Measurements from ENCODE around the gene FHIT. TPM values are rescaled to one million over a fixed set of nuclear protein-coding genes. Genes with fewer than 3 reads are reported as not detected.

Gene FHIT
- total RNA-seq, 1 donor from 2014 or later = 16.6 TPM

DNA sequence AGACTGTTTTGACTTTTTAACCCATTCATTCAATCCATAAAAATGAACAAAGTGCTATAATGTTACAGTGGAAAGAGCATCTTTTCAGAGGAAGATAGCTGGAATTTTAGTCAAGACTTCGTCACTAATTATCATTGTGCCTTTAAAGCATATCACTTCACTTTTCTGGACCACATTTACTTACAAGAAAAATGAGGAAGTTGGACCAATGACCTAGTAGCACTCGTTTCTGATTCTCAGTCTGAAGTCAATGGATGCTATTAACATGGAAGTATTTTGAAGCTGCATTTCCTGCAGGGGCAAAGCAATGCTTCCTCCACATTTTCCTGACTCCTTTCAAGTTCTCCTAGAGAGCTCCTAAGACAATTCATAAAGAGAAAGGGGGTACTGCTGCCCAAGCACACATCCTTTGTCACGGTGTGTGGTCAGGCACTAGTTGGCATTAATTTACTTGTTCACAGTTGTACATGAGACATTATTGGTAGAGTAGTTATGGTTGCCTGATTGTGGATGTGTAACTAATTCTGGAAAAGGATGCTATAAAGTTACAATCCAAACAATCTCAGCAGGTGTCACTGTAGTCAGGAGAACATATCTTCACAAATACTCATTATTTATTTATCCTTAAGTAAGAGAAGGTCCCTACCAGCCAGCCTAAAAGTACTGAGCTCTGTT lies 1049.1 kb downstream of the FHIT start:
- intact Hi-C loops (cut with DNase I) = no loop called here
- no peak for DNase-seq (ENCODE audit: low spot score)

DNA sequence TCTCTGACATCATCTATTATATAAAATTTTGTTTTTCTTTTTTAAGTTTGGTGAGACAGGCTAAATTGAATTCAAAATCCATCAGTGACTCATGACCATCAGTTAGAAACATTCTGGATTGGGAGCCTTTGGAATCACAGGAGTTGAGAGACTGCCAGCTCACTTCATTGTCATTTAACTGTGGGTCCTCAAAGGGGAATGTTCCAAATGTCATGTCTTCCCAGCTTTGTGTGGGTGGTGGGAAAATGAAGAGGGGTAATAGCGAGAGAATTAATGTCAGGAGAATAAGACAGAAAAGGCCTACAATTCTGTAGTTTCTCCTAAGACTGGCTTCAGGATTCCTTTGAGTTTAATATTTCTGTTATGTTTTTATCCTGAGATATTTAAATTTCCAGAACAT lies 1051.9 kb downstream of the FHIT start:
- no peak for DNase-seq (ENCODE audit: low spot score)
- intact Hi-C loops (cut with DNase I) = no loop called here

DNA sequence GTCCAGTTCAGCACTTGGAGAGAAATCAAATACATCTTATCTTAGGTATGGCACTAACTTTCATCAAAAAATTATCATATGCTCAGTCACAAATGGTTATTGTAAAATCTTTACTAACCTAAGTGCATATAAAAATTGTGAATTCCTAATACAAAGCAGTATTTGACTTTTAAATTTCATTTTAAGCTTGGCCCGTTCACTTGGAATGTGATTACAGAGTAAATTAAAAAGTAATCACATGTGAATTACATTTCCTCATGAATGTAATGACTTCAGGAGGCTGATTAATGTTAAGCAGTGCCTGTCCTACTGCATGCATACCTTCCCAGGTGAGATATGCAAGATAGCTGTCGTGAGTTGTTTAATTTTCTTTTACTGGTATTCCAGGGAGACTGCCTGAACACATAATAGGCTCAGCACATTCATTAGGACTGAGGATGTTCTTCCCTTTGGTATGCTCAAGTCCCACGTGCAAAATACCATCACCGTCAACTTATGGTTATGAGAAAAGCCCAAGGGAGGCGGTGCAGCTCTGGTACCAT lies 1053.0 kb downstream of the FHIT start:
- no peak for DNase-seq (ENCODE audit: low spot score)
- intact Hi-C loops (cut with DNase I) = no loop called here

DNA sequence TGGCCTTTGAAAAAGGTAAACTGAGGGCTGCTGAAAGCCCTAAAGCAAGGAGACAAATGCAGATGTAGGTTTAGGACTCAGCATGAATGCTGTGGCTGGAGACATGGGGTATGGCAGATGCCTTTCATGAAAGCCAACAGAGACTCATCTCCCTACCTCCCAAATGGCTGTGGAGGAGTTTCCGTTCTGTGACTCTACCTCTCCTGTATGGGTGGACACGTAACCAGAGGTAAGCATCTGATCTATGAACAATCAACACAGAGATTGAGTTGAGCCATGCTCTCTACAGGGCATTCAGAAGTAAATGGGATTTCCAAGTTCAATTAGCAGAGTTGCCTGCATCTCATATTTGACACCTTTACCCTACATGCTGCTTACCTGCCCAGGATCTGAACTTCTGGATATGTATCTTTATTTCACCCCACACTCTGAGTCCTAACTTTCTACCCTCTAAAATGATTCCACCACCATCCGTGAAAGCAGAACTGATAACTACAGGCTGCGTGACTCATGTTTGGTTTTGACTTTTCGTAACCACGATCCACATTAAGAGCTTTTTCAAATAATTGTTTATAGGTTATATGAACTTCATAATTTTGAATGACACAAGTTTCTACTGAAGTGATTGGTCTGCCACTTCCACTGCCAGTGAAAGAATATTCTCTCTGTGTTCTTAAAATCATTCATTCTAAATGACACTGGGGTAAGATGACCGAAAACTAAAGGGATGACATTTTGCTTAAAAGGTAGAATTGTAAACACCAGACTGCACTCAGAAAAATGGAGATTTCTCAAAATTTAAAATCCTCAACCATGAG lies 1058.7 kb downstream of the FHIT start:
- intact Hi-C loops (cut with DNase I) = no loop called here
- DNase-seq (ENCODE audit: low spot score) = no peak

DNA sequence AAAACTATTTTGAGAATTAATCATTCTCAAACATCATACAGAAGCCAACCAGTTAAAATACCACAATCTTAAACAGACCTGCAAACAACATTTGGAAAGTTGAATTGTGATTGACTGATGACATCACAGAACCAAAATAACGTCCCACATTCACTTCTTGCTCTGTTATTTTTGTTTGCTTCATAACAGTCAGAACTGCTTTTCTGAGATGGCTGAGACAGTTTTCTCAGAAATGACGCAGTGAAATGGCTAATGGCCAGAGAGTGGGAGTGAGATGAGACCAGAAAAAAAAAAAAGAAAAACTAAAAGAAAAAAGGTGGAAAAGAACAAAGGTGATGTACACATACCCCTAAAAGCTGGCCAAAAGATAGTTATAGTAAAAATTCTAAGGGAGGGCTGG lies 1061.2 kb downstream of the FHIT start:
- intact Hi-C loops (cut with DNase I) = no loop called here

DNA sequence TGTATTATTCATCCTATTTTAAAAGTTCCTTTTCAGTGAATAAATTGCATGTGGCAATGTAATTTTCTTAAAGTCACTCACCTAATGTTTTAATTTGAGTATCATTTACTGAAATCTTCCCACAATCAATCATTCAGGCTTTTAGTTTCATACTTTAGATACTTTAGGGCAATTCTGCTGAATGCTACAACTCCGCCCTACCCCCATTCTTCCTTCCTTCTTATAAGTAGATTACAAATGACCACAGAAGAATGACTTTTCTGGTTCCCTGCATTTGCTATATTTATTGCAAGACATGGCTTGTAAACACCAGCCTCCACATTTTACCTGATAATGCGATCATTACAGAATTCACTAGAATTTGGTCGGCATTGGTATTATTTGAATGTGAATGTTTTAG lies 1061.9 kb downstream of the FHIT start:
- intact Hi-C loops (cut with DNase I) = no loop called here

More for the DNA sequence above, 1061.2 kb downstream of the FHIT start:
- no peak for DNase-seq (ENCODE audit: low spot score)

DNA sequence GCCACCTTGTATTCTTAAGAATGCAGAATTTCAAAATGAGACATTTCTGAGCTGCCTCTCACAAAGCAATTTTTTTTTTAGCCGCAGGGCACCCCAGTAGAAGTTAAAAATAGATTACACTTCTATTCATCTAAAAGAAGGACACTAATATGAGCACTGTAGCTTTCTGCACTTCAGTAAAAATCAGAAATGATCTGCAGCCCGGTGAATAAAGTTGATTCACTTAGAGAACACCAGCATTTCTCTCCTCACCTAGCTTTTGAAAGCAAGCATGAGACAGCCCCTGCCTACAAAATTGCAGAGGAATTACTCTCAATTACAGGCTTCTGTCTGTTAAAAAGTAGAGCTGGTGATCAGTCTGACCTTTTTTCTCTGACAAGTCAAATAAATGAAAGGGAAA lies 1062.4 kb downstream of the FHIT start:
- intact Hi-C loops (cut with DNase I) = no loop called here
- DNase-seq (ENCODE audit: low spot score) = no peak

More for the DNA sequence above, 1061.9 kb downstream of the FHIT start:
- DNase-seq (ENCODE audit: low spot score) = no peak

DNA sequence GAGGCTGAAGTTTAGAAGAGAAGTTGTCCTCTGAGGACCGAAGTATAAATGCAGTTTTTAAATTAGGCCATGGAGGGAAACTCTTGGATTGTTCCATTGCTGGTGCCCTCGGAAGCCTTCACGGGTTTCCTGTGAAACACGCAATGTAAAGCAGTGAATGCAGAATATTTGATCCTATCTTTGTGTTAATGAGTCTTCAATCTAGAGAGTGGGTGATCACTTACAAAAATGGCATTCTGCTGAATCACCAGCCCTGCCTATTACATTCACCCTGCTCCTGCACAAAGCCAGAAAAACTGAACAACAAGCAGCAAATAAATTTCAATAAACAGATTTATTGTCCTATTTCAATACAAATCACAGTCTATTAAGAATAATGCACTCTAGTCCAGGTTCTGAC lies 1063.9 kb downstream of the FHIT start:
- DNase-seq (ENCODE audit: low spot score) = no peak
- intact Hi-C loops (cut with DNase I) = no loop called here

DNA sequence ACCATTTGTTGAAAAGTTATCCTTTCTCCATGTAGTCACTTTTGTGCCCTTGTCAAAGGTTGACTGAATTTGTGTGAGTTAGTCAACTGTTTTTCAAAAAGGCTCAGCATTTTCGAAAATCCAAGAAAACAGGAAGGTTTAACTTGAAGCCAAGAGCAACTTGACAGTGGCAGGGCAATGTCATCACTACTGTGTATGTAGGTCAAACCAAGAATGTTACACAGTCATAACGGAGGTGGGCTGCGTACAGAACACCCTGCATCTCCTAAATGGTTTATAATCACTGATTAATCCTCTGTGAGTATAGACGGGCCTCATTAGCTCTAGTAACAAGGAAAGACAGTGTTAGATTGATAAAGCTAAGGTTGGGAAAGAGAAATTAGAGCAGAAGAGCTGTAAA lies 1064.9 kb downstream of the FHIT start:
- intact Hi-C loops (cut with DNase I) = no loop called here
- DNase-seq (ENCODE audit: low spot score) = no peak

DNA sequence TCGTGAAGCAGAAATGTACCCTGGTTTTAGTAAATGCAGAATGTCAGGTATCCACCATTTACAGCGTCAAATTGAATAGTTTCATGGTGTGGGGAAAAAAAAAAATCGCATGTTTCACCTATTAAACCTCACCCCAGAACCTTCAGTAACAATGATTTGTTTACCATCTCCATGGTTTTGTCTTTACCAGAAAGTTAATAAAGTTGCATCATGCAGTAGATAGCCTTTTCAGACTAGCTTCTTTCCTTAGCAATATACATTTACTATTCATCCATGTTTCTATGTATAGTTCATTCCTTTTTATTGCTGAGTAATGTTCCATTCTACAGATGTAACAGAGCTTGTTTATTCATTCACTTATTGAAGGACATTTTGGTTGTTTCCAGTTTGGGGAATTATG lies 1066.1 kb downstream of the FHIT start:
- intact Hi-C loops (cut with DNase I) = no loop called here

DNA sequence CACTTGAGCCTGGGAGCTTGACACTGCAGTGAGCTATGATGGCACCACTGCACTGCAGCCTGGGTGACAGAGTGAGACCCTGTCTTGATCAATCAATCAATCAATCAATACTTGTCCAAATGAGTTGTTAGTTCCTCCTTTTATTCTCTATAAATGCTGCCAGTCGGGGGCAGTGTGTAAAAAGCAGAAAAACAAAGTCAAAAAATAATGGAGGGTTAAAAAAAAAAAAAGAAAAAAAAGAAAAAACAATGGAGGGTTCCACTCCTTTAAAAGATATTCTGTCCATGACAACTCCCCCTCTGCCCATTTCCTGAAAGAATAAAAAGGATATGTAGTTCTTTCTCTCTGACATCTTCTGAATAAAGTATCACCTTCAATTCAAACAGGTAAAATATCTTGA lies 1068.6 kb downstream of the FHIT start:
- intact Hi-C loops (cut with DNase I) = no loop called here
- DNase-seq (ENCODE audit: low spot score) = no peak

More for the DNA sequence above, 1066.1 kb downstream of the FHIT start:
- DNase-seq (ENCODE audit: low spot score) = no peak

DNA sequence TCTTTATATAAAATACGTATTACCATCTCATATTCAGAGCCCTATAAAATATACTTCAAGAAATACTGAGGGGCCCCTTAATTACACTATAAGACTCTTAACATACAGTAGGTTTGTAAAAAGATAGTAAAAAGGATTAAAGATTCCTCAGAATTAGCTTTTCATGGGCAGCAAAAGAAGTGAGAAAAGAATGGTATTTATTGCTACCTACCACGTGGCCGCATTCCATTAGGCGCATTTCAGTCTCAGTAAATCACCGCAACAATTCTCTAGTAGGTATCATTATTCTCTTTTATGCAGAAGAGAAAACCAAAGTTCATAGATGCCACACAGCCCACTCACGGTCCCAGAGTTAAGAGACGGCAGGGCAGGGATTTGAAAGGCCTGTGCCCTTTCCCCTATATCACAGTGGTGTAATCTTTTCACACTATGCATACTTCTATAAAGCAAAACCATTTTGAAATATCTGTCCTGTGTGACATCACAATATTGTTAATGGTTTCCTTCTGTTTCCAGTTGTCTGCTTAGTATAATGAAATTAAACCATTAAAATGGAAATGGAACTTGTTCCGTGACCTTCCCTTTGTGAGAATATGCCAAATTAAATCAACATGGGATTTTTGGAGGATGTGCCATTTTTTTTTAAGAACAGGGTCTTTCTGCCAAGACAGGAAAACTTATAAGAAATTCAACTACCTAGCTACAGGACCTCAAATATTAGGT lies 1072.2 kb downstream of the FHIT start:
- intact Hi-C loops (cut with DNase I) = no loop called here
- no peak for DNase-seq (ENCODE audit: low spot score)

DNA sequence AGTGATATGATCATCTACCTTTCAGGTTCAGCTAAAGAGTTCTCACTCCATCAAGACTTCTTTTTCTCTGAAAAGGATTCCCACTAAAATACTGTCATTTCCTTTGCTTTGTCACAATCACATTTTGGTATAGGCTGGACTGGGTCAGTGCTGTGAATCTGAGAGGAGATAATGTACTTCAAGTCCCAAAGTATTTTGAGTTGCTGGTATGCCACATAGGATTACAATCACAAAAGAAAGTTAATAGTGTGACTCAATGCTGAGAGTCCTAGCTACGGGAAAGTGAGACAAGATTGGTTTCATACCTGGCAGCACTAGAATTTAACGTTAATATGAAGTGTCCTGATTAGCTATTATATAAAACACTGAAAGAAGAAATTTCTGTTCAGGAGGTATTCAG lies 1073.5 kb downstream of the FHIT start:
- no peak for DNase-seq (ENCODE audit: low spot score)
- intact Hi-C loops (cut with DNase I) = no loop called here

DNA sequence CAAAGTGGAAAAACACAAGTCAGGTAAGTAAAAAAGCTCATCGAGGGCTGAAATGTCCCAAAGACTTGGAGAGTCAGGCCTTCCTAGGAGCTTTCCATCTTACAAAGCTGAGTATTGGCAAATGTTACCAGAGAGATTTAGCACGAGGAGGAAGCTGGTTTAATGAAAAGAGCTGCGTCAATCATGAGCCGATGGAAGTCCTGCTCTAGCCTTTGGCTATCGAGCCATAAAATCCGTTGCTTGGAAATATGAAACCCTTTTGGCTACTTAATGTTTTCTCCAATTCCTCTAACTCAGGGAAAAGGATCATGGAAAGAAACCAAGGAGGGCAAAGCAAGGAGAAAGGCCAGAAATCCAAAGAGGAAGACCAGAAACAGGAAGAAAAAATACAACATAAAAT lies 1074.6 kb downstream of the FHIT start:
- DNase-seq (ENCODE audit: low spot score) = no peak
- intact Hi-C loops (cut with DNase I) = no loop called here

DNA sequence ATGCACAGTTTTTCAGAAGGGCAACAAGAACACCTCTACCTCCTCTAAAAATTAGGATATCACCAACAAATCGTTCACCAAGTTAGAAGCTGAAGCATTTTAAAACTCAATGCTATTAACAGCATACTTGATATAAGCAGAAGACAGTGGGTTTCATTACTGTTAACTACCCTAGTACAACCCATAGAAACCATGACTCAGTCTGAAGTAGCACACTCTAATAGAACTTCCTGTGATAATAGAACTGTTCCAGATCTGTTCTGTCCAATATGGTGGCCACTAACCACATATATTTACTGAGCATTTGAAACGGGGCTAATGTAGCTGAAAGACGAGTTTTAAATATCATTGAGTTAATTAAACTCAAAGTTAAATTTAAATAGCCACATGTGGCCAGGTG lies 1075.6 kb downstream of the FHIT start:
- intact Hi-C loops (cut with DNase I) = no loop called here
- DNase-seq (ENCODE audit: low spot score) = no peak

DNA sequence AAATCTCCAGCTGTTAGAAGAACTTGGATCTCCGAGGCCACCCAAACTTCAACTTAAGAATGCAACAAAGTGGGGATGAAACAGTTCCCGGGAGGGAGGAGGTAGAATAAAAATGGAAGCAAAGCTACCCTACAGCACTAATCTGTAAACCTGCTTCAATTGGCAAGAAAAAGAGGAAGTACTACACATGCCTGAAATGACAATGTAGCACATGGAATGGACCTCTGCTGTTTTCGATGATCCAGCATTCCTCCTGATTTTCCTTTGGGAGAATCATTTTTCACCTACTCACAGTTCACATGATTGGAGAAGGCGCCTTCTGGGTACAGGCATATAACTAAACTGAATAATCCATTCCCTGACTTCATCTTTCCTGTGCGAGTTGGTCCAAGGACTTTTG lies 1081.5 kb downstream of the FHIT start:
- no peak for DNase-seq (ENCODE audit: low spot score)
- intact Hi-C loops (cut with DNase I) = no loop called here

DNA sequence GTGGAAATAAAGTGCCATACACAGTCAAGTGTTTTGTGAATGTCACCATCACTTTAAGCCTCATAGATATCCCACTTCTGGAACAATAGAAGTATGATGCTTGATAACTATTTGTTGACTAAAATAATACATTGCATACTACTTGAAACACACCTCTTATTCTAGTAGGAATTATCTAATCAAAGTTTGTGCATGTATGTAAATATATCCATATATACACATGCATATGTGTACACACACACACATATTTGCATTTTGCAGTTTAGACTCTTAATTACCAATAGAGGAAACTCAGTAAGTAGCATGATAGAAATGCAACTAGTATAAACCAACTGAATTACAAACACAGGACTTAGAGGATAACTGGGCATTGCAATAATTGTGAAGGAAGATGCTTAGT lies 1084.1 kb downstream of the FHIT start:
- no peak for DNase-seq (ENCODE audit: low spot score)
- intact Hi-C loops (cut with DNase I) = no loop called here

DNA sequence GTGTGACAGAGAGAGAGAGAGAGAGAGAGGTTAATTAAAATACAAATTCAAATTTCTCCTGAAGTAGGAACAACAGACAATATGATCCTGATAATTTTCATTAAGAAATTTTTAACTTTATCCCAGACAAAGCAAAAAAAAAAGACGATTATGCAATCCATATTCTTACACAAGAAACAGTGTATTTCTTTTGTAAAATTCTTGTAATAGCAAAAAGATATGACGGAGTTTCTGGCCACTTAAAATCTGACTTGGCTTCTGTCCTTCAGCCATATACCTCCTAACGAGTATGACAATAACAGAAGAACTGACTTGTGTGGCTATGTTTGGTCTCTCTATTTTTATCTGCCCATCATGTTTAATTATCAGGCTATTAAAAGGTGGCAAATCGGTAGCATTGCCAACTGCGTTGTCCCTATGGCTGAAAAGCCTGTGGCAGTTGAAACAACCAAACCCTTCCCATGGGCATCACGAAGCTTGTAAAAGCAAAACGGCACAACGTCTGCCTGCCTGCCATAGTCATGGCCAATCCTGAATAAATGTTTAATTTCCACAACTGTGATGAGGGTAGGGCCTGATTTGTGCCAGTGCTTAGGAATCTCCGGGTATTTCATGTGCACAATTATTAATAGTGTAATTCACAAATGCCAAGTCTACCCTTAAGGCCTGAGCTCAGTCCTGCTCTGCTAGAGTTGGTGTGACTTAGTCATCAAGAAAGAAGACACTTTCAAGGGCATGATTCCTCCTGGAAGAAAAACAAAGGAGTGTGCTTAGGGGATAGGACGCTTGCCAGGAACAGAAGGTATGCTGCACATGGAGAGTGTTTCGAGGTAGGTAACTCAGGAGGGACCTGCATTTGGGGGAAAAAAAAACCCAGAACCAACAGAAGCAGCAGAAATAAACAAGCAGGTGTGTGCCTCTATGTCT lies 1090.2 kb downstream of the FHIT start:
- intact Hi-C loops (cut with DNase I) = no loop called here
- no peak for DNase-seq (ENCODE audit: low spot score)

DNA sequence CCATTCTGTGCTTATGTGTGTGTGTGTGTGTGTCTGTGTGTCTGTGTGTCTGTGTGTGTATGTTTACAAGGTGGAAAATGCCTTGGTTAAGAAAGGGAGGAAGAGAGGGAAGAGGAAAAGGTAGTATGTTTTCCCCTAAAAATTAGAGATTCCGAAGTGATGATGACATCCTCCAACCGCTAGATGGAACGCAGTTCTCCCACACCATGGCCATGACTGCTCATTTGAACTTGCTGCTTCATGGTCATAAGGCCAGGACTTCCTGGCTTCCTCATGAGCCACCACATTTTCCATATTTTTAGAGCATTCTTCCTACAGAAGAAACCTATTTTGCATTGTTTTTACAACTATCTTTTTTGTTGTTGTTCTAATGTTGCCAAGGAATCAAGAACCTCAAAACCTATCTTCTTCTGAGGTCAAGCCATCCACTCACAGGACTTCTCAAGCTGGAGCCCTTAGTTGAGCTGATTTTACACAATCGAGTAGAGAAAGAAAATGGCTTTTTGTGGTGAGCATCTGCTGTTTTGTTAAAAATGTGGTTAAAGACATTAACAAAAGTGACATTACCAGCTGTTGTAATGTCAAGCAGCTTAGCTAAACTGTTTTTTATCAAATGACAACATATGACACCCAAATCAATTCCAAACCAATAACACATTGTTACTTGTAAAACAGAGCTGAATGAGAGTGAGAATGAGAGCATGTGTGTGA lies 1091.0 kb downstream of the FHIT start:
- no peak for DNase-seq (ENCODE audit: low spot score)
- intact Hi-C loops (cut with DNase I) = no loop called here
